Embryonic facial prominence (tissue), 1 donor: ENCODE measurements around the gene RNH1.
A peak's percentile ranks its signal among the peaks of the same experiment; 100 is the strongest.

Experiments
- DNase-seq: peaks from one replicate; pipeline ENCODE4 v3.0.0-alpha.2; 2016; ENCODE audit errors: extremely low spot score

Gene RNH1

GRCh38 chr11:537622-538430 lies 30.8 kb upstream of the RNH1 start:
- DNase-seq, result no peak

GRCh38 chr11:536841-537621 lies 30.0 kb upstream of the RNH1 start, which contains the start of gene LRRC56:
LRRC56 (plus strand) TSS chr11:537527; CDS start chr11:540685, 3,158 bp downstream.
- no peak for DNase-seq

- peak; percentile 88 for DNase-seq
These were observed 28.7 kb upstream of the RNH1 start, which contains the start of gene HRAS for GRCh38 chr11:535519-536454. HRAS (minus strand) TSS chr11:535576.

GRCh38 chr11:535210-535518 lies 28.1 kb upstream of the RNH1 start:
- DNase-seq, result no peak

- DNase-seq, result no peak
These were observed 27.6 kb upstream of the RNH1 start for GRCh38 chr11:534396-535209.

- DNase-seq, result no peak
These were observed 26.7 kb upstream of the RNH1 start for GRCh38 chr11:533586-534395.

- DNase-seq, result no peak
These were observed 26.0 kb upstream of the RNH1 start for GRCh38 chr11:532986-533585.

- DNase-seq, result no peak
These were observed 25.5 kb upstream of the RNH1 start for GRCh38 chr11:532527-532985.

- DNase-seq, result no peak
These were observed 25.0 kb upstream of the RNH1 start for GRCh38 chr11:531919-532526.

- DNase-seq, result no peak
These were observed 24.2 kb upstream of the RNH1 start for GRCh38 chr11:530960-531831.

GRCh38 chr11:529728-530411 lies 22.8 kb upstream of the RNH1 start:
- no peak for DNase-seq

- no peak for DNase-seq
These were observed 22.0 kb upstream of the RNH1 start for GRCh38 chr11:528815-529727.

- DNase-seq, result no peak
These were observed 21.2 kb upstream of the RNH1 start for GRCh38 chr11:528166-528814.

- DNase-seq, result no peak
These were observed 19.1 kb upstream of the RNH1 start for GRCh38 chr11:526192-526591.

GRCh38 chr11:521177-521688 lies 14.2 kb upstream of the RNH1 start:
- DNase-seq, result no peak
